Measurements from ENCODE around the gene E2F6. TPM values are rescaled to one million over a fixed set of nuclear protein-coding genes. Genes with fewer than 3 reads are reported as not detected.
A peak's percentile ranks its signal among the peaks of the same experiment; 100 is the strongest.

E2F6 gene
- total RNA-seq, 3 donors from 2014 or later = 21.1 to 25.0 (median 23.3) TPM

DNA sequence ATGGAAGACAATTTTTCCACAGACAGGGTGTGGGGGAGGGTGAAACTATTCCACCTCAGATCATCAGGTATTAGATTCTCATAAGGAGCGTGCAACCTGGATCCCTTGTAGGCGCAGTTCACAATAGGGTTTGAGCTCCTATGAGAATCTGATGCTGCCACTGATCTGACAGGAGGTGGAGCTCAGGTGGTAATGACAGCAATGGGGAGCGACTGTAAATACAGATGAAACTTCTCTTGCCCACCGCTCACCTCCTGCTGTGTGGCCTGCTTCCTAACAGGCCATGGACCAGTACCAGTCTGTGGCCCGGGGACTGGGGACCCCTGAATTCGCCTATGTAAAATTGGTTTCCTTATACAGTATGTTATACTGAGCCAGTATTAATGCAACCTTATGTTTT, 27.3 kb upstream of the E2F6 start:
- Histone ChIP-seq H3K4me1 (no peaks in the 10 kb centered on the region), H3K9me3 (no peaks in the 10 kb centered on the region), H3K36me3 (no peaks in the 10 kb centered on the region), H3K27ac (no peak overlapping the region), H3K4me3 (no peak overlapping the region), H3K27me3 (no peaks in the 10 kb centered on the region)
- TF ChIP-seq POLR2AphosphoS5 (IDR thresholded peaks at IDR 0.05) = no peak
- no peak for TF ChIP-seq POLR2A (IDR thresholded peaks at IDR 0.05)
- TF ChIP-seq, protein P1, sequence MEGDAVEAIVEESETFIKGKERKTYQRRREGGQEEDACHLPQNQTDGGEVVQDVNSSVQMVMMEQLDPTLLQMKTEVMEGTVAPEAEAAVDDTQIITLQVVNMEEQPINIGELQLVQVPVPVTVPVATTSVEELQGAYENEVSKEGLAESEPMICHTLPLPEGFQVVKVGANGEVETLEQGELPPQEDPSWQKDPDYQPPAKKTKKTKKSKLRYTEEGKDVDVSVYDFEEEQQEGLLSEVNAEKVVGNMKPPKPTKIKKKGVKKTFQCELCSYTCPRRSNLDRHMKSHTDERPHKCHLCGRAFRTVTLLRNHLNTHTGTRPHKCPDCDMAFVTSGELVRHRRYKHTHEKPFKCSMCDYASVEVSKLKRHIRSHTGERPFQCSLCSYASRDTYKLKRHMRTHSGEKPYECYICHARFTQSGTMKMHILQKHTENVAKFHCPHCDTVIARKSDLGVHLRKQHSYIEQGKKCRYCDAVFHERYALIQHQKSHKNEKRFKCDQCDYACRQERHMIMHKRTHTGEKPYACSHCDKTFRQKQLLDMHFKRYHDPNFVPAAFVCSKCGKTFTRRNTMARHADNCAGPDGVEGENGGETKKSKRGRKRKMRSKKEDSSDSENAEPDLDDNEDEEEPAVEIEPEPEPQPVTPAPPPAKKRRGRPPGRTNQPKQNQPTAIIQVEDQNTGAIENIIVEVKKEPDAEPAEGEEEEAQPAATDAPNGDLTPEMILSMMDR (IDR thresholded peaks at IDR 0.05) = no peak
- intact Hi-C loops (cut with DNase I; ENCODE audit: low total_unique reads) = no loop called here
- no peak for DNase-seq (ENCODE audit: low spot score in 2 of 2)

DNA sequence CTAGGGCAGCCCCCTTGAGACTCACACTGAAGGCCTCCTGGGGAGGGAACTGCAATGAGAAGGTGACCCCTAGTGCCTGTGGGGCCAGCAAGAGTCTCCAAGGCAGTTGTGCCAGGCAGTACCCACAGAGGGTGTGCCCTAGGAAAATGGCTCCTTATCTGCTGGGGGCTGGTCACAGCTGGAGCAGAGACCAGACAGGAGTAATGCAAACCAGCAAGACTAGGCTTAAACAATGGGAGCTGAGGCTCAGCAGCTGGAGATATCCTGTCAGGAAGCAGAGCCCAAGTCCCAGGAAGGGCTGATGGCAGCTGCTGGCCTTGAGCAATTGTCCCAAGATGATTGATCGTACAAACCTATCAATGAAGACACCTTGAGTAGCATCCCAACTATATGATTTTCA, 26.8 kb upstream of the E2F6 start:
- Histone ChIP-seq H3K36me3 (no peaks in the 10 kb centered on the region), H3K27me3 (no peaks in the 10 kb centered on the region), H3K27ac (no peak overlapping the region), H3K4me3 (no peak overlapping the region), H3K4me1 (no peaks in the 10 kb centered on the region), H3K9me3 (no peaks in the 10 kb centered on the region)
- no peak for DNase-seq (ENCODE audit: low spot score in 2 of 2)
- no peak for TF ChIP-seq POLR2A (IDR thresholded peaks at IDR 0.05)
- no peak for TF ChIP-seq POLR2AphosphoS5 (IDR thresholded peaks at IDR 0.05)
- TF ChIP-seq, protein P1 (IDR thresholded peaks at IDR 0.05) = no peak
- intact Hi-C loops (cut with DNase I; ENCODE audit: low total_unique reads) = no loop called here

GRCh38 chr2:11492244-11492643, 26.3 kb upstream of the E2F6 start:
- intact Hi-C loops (cut with DNase I; ENCODE audit: low total_unique reads) = no loop called here

DNA sequence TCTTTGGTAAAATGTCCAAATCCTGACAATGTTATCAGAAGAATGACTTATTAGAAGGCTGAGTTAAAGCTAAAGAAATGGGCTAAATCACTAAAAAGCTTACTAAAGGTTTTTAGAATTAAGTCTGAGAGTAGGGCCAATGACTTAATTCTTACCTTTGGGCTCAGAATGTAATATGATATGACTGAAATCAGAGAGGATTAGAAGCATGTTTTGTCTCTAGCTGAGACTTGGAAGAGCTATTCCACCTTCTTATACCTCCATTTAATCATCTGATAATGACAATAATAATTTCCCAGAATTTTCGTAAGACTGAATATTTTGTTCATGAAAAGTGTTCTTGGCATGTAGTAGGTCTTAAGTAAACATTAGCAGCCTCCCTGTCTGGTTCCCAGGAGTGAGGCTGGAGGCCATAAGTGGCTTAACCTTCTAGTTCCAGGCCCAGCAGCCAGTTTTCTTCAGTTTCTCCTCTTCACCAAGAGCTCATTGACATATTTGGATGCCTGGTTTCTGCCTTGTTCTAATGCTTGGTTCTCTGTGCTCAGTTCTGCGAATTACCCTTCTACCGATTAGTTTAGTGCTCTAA, 25.5 kb upstream of the E2F6 start:
- H3K36me3 ChIP-seq = no peaks in the 10 kb centered on the region
- no peaks in the 10 kb centered on the region for H3K27me3 ChIP-seq
- no peaks in the 10 kb centered on the region for H3K9me3 ChIP-seq
- peak overlapping the region in 1 of 2 donors; percentile 19 for H3K27ac ChIP-seq
- H3K4me1 ChIP-seq = no peaks in the 10 kb centered on the region
- DNase-seq (ENCODE audit: low spot score in 2 of 2) = no peak
- H3K4me3 ChIP-seq = no peak overlapping the region
- TF ChIP-seq, protein P1 (IDR thresholded peaks at IDR 0.05) = no peak
- no peak for TF ChIP-seq POLR2A (IDR thresholded peaks at IDR 0.05)
- TF ChIP-seq POLR2AphosphoS5 (IDR thresholded peaks at IDR 0.05) = no peak
- intact Hi-C loops (cut with DNase I; ENCODE audit: low total_unique reads) = no loop called here

More at GRCh38 chr2:11492244-11492643, 26.3 kb upstream of the E2F6 start:
- no peak overlapping the region for H3K4me3 ChIP-seq
- H3K27ac ChIP-seq = peak overlapping the region in 1 of 2 donors; percentile 19
- H3K27me3 ChIP-seq = no peaks in the 10 kb centered on the region
- DNase-seq (ENCODE audit: low spot score in 2 of 2) = no peak
- H3K9me3 ChIP-seq = no peaks in the 10 kb centered on the region
- no peaks in the 10 kb centered on the region for H3K4me1 ChIP-seq
- no peaks in the 10 kb centered on the region for H3K36me3 ChIP-seq
- no peak for TF ChIP-seq POLR2A (IDR thresholded peaks at IDR 0.05)
- no peak for TF ChIP-seq POLR2AphosphoS5 (IDR thresholded peaks at IDR 0.05)
- TF ChIP-seq, protein P1 (IDR thresholded peaks at IDR 0.05) = no peak

- intact Hi-C loops (cut with DNase I; ENCODE audit: low total_unique reads) = no loop called here
- Histone ChIP-seq H3K27ac (no peak overlapping the region), H3K4me3 (no peak overlapping the region), H3K9me3 (no peaks in the 10 kb centered on the region), H3K4me1 (no peaks in the 10 kb centered on the region), H3K27me3 (no peaks in the 10 kb centered on the region), H3K36me3 (no peaks in the 10 kb centered on the region)
- no peak for DNase-seq (ENCODE audit: low spot score in 2 of 2)
- TF ChIP-seq POLR2AphosphoS5 (IDR thresholded peaks at IDR 0.05) (no peak), POLR2A (IDR thresholded peaks at IDR 0.05) (no peak)
- TF ChIP-seq, protein P1 (IDR thresholded peaks at IDR 0.05) = no peak
Measured at GRCh38 chr2:11490194-11490593, 24.2 kb upstream of the E2F6 start.
